ENCODE data around the gene CACFD1. TPM values are rescaled to one million over a fixed set of nuclear protein-coding genes. Genes with fewer than 3 reads are reported as not detected.

CACFD1 gene
- polyA plus RNA-seq, 1 donor from 2014 or later, result 75.4 TPM

DNA sequence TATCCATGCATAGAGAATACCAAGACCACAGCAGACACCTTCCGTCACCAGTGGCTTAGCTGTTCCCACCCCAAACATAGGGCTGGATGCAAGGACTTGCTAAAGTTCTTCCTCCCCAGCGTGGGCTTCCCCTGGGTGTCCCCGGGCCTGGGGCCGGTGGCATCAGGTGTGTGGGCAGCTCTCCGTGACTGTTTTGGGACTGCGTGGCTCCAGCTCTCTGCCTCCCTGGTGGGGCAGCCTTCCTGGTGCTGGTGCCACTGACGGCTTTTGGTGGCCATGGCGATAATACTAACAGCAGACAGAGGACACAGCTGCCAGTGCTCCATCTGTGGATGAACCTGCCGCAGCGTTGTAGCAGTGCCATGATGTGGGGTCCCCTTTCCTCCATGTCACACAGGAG is 4.9 kb downstream of the CACFD1 start:
- no peaks in the 10 kb centered on the region for H3F3A ChIP-seq (ENCODE audit: insufficient read depth, low read length, poor library complexity, severe bottlenecking)
- no peak overlapping the region for H3K4me2 ChIP-seq (ENCODE audit: low read length)
- no peaks in the 10 kb centered on the region for H3K9me3 ChIP-seq (ENCODE audit: low read length)
- peaks cover 3% of the 10 kb centered on the region for H4K20me1 ChIP-seq (ENCODE audit: insufficient read depth)
- peaks cover 29% of the 10 kb centered on the region for H3K79me2 ChIP-seq (replicated peaks; ENCODE audit: insufficient read depth, low read length)
- no peak overlapping the region for H2AFZ ChIP-seq (ENCODE audit: low read depth, low read length)
- no peak overlapping the region for H3K9ac ChIP-seq (ENCODE audit: low read length)
- H3K27me3 ChIP-seq (ENCODE audit: insufficient read depth, low read depth, low read length), result no peaks in the 10 kb centered on the region
- H3K4me3 ChIP-seq (ENCODE audit: low read length), result no peak overlapping the region
- no peaks in the 10 kb centered on the region for H3K9me2 ChIP-seq (ENCODE audit: insufficient read depth, low read length)
- no peak overlapping the region for H3K27ac ChIP-seq (ENCODE audit: low read length)
- no peak for TF ChIP-seq SMC3 (conservative IDR thresholded peaks at IDR 0.05; ENCODE audit: poor library complexity)
- no peak for TF ChIP-seq RAD21 (conservative IDR thresholded peaks at IDR 0.05)
- no peak for TF ChIP-seq MXI1 (conservative IDR thresholded peaks at IDR 0.05; ENCODE audit: poor library complexity, severe bottlenecking)
- no peak for TF ChIP-seq EZH2 (IDR thresholded peaks at IDR 0.05; ENCODE audit: borderline replicate concordance, insufficient read depth, low read length, poor library complexity, severe bottlenecking)
- no peak for TF ChIP-seq EP300 (conservative IDR thresholded peaks at IDR 0.05; ENCODE audit: poor library complexity, severe bottlenecking)
- TF ChIP-seq CTCF (IDR thresholded peaks at IDR 0.05; ENCODE audit: poor library complexity, severe bottlenecking), result no peak
- no peak for TF ChIP-seq TAF1 (IDR thresholded peaks at IDR 0.05; ENCODE audit: low read depth)
- no peak for TF ChIP-seq REST (IDR thresholded peaks at IDR 0.05; ENCODE audit: borderline replicate concordance)
- no peak for TF ChIP-seq POLR2AphosphoS5 (IDR thresholded peaks at IDR 0.05)
- H3K36me3 ChIP-seq (ENCODE audit: insufficient read depth, low read length), result peaks cover 5% of the 10 kb centered on the region

GRCh38 chr9:133465984-133466383 is 6.2 kb downstream of the CACFD1 start:
- H3K27ac ChIP-seq (ENCODE audit: low read length), result no peak overlapping the region
- H3K27me3 ChIP-seq (ENCODE audit: insufficient read depth, low read depth, low read length), result no peaks in the 10 kb centered on the region
- H3F3A ChIP-seq (ENCODE audit: insufficient read depth, low read length, poor library complexity, severe bottlenecking), result no peaks in the 10 kb centered on the region
- TF ChIP-seq EZH2 (IDR thresholded peaks at IDR 0.05; ENCODE audit: borderline replicate concordance, insufficient read depth, low read length, poor library complexity, severe bottlenecking), result no peak
- no peak for TF ChIP-seq EP300 (conservative IDR thresholded peaks at IDR 0.05; ENCODE audit: poor library complexity, severe bottlenecking)
- TF ChIP-seq MXI1 (conservative IDR thresholded peaks at IDR 0.05; ENCODE audit: poor library complexity, severe bottlenecking), result no peak
- no peak for TF ChIP-seq REST (IDR thresholded peaks at IDR 0.05; ENCODE audit: borderline replicate concordance)
- H3K79me2 ChIP-seq (replicated peaks; ENCODE audit: insufficient read depth, low read length), result peaks cover 23% of the 10 kb centered on the region
- H3K4me3 ChIP-seq (ENCODE audit: low read length), result no peak overlapping the region
- H4K20me1 ChIP-seq (ENCODE audit: insufficient read depth), result peaks cover 3% of the 10 kb centered on the region
- no peak overlapping the region for H3K9ac ChIP-seq (ENCODE audit: low read length)
- no peak overlapping the region for H2AFZ ChIP-seq (ENCODE audit: low read depth, low read length)
- no peak overlapping the region for H3K4me2 ChIP-seq (ENCODE audit: low read length)
- H3K36me3 ChIP-seq (ENCODE audit: insufficient read depth, low read length), result peaks cover 5% of the 10 kb centered on the region
- no peaks in the 10 kb centered on the region for H3K9me3 ChIP-seq (ENCODE audit: low read length)
- H3K9me2 ChIP-seq (ENCODE audit: insufficient read depth, low read length), result no peaks in the 10 kb centered on the region
